IMR-90 (cell line): Measurements from ENCODE around the gene RAPGEF2. TPM values are rescaled to one million over a fixed set of nuclear protein-coding genes. Genes with fewer than 3 reads are reported as not detected.

Source experiments
- ATAC-seq: fragments of 200-7000 bp; cut with Tn5 transposase; 2 replicates; pipeline ENCODE4 v1.9.1; 2020; ENCODE audit warnings: low read depth, mild to moderate bottlenecking, moderate library complexity
- BruUV-seq: library from RNA; stranded (reverse); fragments of 400-500 nt; replicated peaks from 2 replicates; lab custom pipeline; 2021; lab: Mats Ljungman, UMichigan
- CTCF ChIA-PET: fragments of 300-600 bp; formaldehyde crosslinking; extraction: SDS; loops from one replicate; lab custom pipeline; 2021; ENCODE audit warnings: antibody characterized with exemption; lab: Yijun Ruan, JAX
- POLR2A ChIA-PET: fragments of 300-600 bp; sonication (Branson Sonifier 250); formaldehyde crosslinking; loops from one replicate; lab custom pipeline; 2022; ENCODE audit warnings: antibody characterized with exemption; ENCODE audit not compliant: unreplicated experiment; lab: Charles Lee
- DNase-seq: peaks from one replicate; pipeline ENCODE4 v3.0.0; 2013
- H2AFZ ChIP-seq: replicated peaks from 2 replicates; pipeline ENCODE3; 2013; ENCODE audit warnings: low read length, mild to moderate bottlenecking; ENCODE audit not compliant: poor library complexity
- H2AK5ac ChIP-seq: 2 replicates; pipeline ENCODE4 v1.6.1; 2013; ENCODE audit warnings: low read depth, low read length, inconsistent platforms
- H2AK9ac ChIP-seq: replicated peaks from 2 replicates; pipeline ENCODE3; 2013; ENCODE audit warnings: mild to moderate bottlenecking, low read depth, low read length, moderate library complexity; ENCODE audit not compliant: poor library complexity
- H2BK120ac ChIP-seq: 2 replicates; pipeline ENCODE4 v1.6.1; 2013; ENCODE audit warnings: low read depth, low read length, inconsistent platforms
- H2BK15ac ChIP-seq: 3 replicates; pipeline ENCODE4 v1.6.1; 2013; ENCODE audit warnings: low read depth, low read length, inconsistent platforms
- H2BK20ac ChIP-seq: 2 replicates; pipeline ENCODE4 v1.6.1; 2013; ENCODE audit warnings: low read depth, mild to moderate bottlenecking, inconsistent platforms, low read length, moderate library complexity
- H2BK5ac ChIP-seq: 2 replicates; pipeline ENCODE4 v1.6.1; 2013; ENCODE audit warnings: mild to moderate bottlenecking, low read depth, low read length, inconsistent platforms; ENCODE audit not compliant: poor library complexity, severe bottlenecking
- H3K14ac ChIP-seq: replicated peaks from 2 replicates; pipeline ENCODE4 v1.6.1; 2013; ENCODE audit warnings: low read depth, low read length, inconsistent platforms
- H3K18ac ChIP-seq: 2 replicates; pipeline ENCODE4 v1.6.1; 2013; ENCODE audit warnings: low read depth, low read length, control low read depth
- H3K23ac ChIP-seq: 2 replicates; pipeline ENCODE4 v1.6.1; 2013; ENCODE audit warnings: low read depth, low read length, inconsistent platforms
- H3K27ac ChIP-seq: 2 replicates; pipeline ENCODE4 v1.5.1; 2013; ENCODE audit warnings: mild to moderate bottlenecking, control low read depth, low read length; ENCODE audit not compliant: insufficient read depth
- H3K27me3 ChIP-seq: 2 replicates; pipeline ENCODE4 v1.6.1; 2013; ENCODE audit warnings: low read length; ENCODE audit not compliant: control insufficient read depth, insufficient read depth
- H3K36me3 ChIP-seq: 2 replicates; pipeline ENCODE4 v1.6.1; 2013; ENCODE audit warnings: low read length, mixed read lengths; ENCODE audit not compliant: control insufficient read depth, insufficient read depth
- H3K4ac ChIP-seq: 2 replicates; pipeline ENCODE4 v1.6.1; 2013; ENCODE audit warnings: low read depth, low read length, inconsistent platforms
- H3K4me1 ChIP-seq: 2 replicates; pipeline ENCODE4 v1.6.1; 2013; ENCODE audit warnings: low read length, mixed read lengths; ENCODE audit not compliant: control insufficient read depth, insufficient read depth
- H3K4me2 ChIP-seq: 2 replicates; pipeline ENCODE4 v1.6.1; 2013; ENCODE audit warnings: low read depth, mild to moderate bottlenecking, control low read depth, low read length, moderate library complexity
- H3K4me3 ChIP-seq: 2 replicates; pipeline ENCODE4 v1.5.1; 2013; ENCODE audit warnings: low read depth, mild to moderate bottlenecking, control low read depth, low read length, moderate library complexity; ENCODE audit not compliant: insufficient read depth
- H3K56ac ChIP-seq: 2 replicates; pipeline ENCODE4 v1.6.1; 2013; ENCODE audit warnings: low read length, inconsistent platforms; ENCODE audit not compliant: insufficient read depth; ENCODE audit errors: extremely low read depth
- H3K79me1 ChIP-seq, 2 experiments: 2 replicates each; pipeline ENCODE4 v1.6.1; 2013; ENCODE audit warnings: low read length in 2 of 2, inconsistent platforms in 1 of 2, low read depth in 1 of 2
- H3K9ac ChIP-seq: 2 replicates; pipeline ENCODE4 v1.6.1; 2013; ENCODE audit warnings: low read depth, low read length, control low read depth
- H3K9me1 ChIP-seq: 2 replicates; pipeline ENCODE4 v1.6.1; 2013; ENCODE audit warnings: low read length, inconsistent platforms; ENCODE audit not compliant: insufficient read depth
- H3K9me3 ChIP-seq: 2 replicates; pipeline ENCODE4 v1.6.1; 2013; ENCODE audit warnings: low read length; ENCODE audit not compliant: control insufficient read depth, insufficient read depth
- H4K20me1 ChIP-seq: 2 replicates; pipeline ENCODE4 v1.6.1; 2013; ENCODE audit warnings: low read length, inconsistent platforms; ENCODE audit not compliant: insufficient read depth
- H4K5ac ChIP-seq: 2 replicates; pipeline ENCODE4 v1.6.1; 2013; ENCODE audit warnings: mild to moderate bottlenecking, low read depth, low read length, control low read depth
- H4K8ac ChIP-seq, 2 experiments: 2 replicates each; pipeline ENCODE4 v1.6.1; 2013; ENCODE audit warnings: low read depth in 2 of 2, low read length in 2 of 2, control low read depth in 1 of 2, inconsistent platforms in 1 of 2
- H4K91ac ChIP-seq: 2 replicates; pipeline ENCODE4 v1.6.1; 2013; ENCODE audit warnings: low read depth, low read length, inconsistent platforms; ENCODE audit not compliant: insufficient read depth
- FOS ChIP-seq: fragments of 150-350 bp; IDR thresholded peaks from 2 replicates; pipeline ENCODE4 v1.6.1; 2016; ENCODE audit warnings: low read depth, low read length
- MXI1 ChIP-seq: IDR thresholded peaks from 2 replicates; pipeline ENCODE4 v1.6.1; 2012; ENCODE audit warnings: low read depth, mild to moderate bottlenecking, low read length, moderate library complexity, borderline replicate concordance
- WGBS, 2 experiments: methylation state at CpG; one replicate each; pipeline versions ENCODE4 v1.1.5 to v1.1.7; 2013; ENCODE audit warnings: missing lambda C conversion rate in 2 of 2; ENCODE audit not compliant: insufficient read length in 1 of 2; ENCODE audit errors: extremely low coverage in 2 of 2; 5-methylcytosine and 5-hydroxymethylcytosine counted together
- dilution Hi-C: fragments of 300-500 bp; cut with HindIII; formaldehyde crosslinking; loops from one replicate; pipeline ENCODE4 v1.14.3; 2018; ENCODE audit warnings: low sequenced_read_pairs; ENCODE audit not compliant: unreplicated experiment
- in situ Hi-C: fragments of 300-500 bp; cut with MboI; formaldehyde crosslinking; loops from 3 replicates; pipeline ENCODE4 v1.14.3; 2019; ENCODE audit warnings: low sequenced_read_pairs, inconsistent platforms, mixed read lengths
- intact Hi-C: fragments of 100-400 bp; cut with micrococcal nuclease; formaldehyde crosslinking; loops from 2 replicates; pipeline ENCODE4 v1.10.0; 2022
- polyA plus RNA-seq, 3 experiments: library from polyadenylated mRNA; depleted of rRNA; stranded (reverse); fragments of >200 nt; gene quantifications; 2 replicates each; pipeline ENCODE4 v1.2.3, GENCODE V29; 2012; ENCODE audit warnings: low replicate concordance in 1 of 3
- total RNA-seq: library from RNA; depleted of rRNA; stranded (reverse); fragments of >200 nt; gene quantifications from 2 replicates; pipeline ENCODE4 v1.2.3, GENCODE V29; 2012

RAPGEF2 gene
- total and polyA plus RNA-seq, 2 of the 4 experiments (the other 2 are of a cell fraction) = 27.6 to 109 TPM

GRCh38 chr4:159390648-159391047, 287.8 kb downstream of the RAPGEF2 start:
- H3K27me3 ChIP-seq = no peaks in the 10 kb centered on the region
- peak; percentile 80 for ATAC-seq

More at GRCh38 chr4:159390648-159391047, 287.8 kb downstream of the RAPGEF2 start:
- dilution Hi-C loops = no loop called here
- Histone ChIP-seq H3K27ac (peak overlapping the region; percentile 66), H4K5ac (peak overlapping the region; percentile 19; the same call in 1 of the 2 replicates), H3K9ac (no peak overlapping the region), H4K8ac (peak overlapping the region in 1 of 2 experiments; percentile 84; a peak in 3 of 4 replicates), H2AK9ac (no peak overlapping the region), H3K9me3 (no peaks in the 10 kb centered on the region), H3K79me1 (no peaks in the 10 kb centered on the region), H3K36me3 (no peaks in the 10 kb centered on the region), H2BK5ac (peak overlapping the region; percentile 90), H2BK120ac (peak overlapping the region; percentile 93), H3K4me2 (peak overlapping the region; percentile 34; the same call in 1 of the 2 replicates), H2BK15ac (peak overlapping the region; percentile 72; the same call in 1 of the 3 replicates), H3K18ac (peak overlapping the region; percentile 63; the same call in 1 of the 2 replicates), H3K9me1 (no peaks in the 10 kb centered on the region), H3K14ac (peak overlapping the region; percentile 56), H4K91ac (peak overlapping the region; percentile 73), H3K23ac (peak overlapping the region; percentile 88; the same call in 1 of the 2 replicates), H3K4me1 (peaks cover 3% of the 10 kb centered on the region; the same call in 1 of the 2 replicates), H3K56ac (no peak overlapping the region), H3K4me3 (no peak overlapping the region), H3K4ac (peak overlapping the region; percentile 86), H2AFZ (no peak overlapping the region), H2AK5ac (peak overlapping the region; percentile 70; the same call in 1 of the 2 replicates), H2BK20ac (peak overlapping the region; percentile 92), H4K20me1 (no peaks in the 10 kb centered on the region)
- peak; percentile 98 for DNase-seq
- POLR2A ChIA-PET = interaction anchor here (0.7 kb wide), 1 partner anchor 17 kb away, joined by 3 read pairs; no protein-coding TSS in a partner anchor
- WGBS, 2 experiments = 8% methylated on average over 8 of the region's 12 CpGs; no CpG with 5 or more reads in 1 of the 2 experiments
- intact Hi-C loops = no loop called here
- in situ Hi-C loops = no loop called here
- BruUV-seq = no TSS peak
- TF ChIP-seq FOS (peak; percentile 48), MXI1 (no peak)
- CTCF ChIA-PET = interaction anchor here (0.6 kb wide), 1 partner anchor 524 kb away, joined by 7 read pairs; no protein-coding TSS in a partner anchor
